MM.1S (cell line): Measurements from ENCODE around the gene ALDH1A3.

Experiments
- CTCF ChIP-seq: fragments of 300-600 bp; sonication (generic); IDR thresholded peaks from 2 replicates; pipeline ENCODE4 v1.5.1; 2016; ENCODE audit warnings: antibody characterized with exemption, low read length, mixed read lengths
- EZH2 ChIP-seq: fragments of 300-600 bp; sonication (generic); optimal IDR thresholded peaks from 2 replicates; pipeline ENCODE3; 2017; ENCODE audit warnings: low read depth, mild to moderate bottlenecking, antibody characterized with exemption, low read length, mixed read lengths

GRCh38 chr15:100842756-100843730 is 36.6 kb upstream of the ALDH1A3 start:
- TF ChIP-seq EZH2 (no peak), CTCF (no peak)
